Esophagus mucosa (tissue), 1 donor: ENCODE data around the gene CD1C. TPM values are rescaled to one million over a fixed set of nuclear protein-coding genes. Genes with fewer than 3 reads are reported as not detected.
"Not testable (repeated sequence)": the region's sequence is repeated elsewhere in the genome, so short reads cannot be mapped to it uniquely, and the experiment has no call there.

Experiments used
- ATAC-seq: fragments of 200-7000 bp; cut with Tn5 transposase; one replicate; pipeline ENCODE4 v1.9.1; 2020
- total RNA-seq: library from RNA; stranded (reverse); gene quantifications from one replicate; pipeline ENCODE4 v1.2.4, GENCODE V29; 2023
- donor health status: DM: yes; HTN: yes; CAD: no.

Gene CD1C
- 0.32 TPM for total RNA-seq

- no peak for ATAC-seq
These were observed at the start of gene CD1C for GRCh38 chr1:158289811-158290210. Gene CD1C, plus strand, starts transcription at chr1:158289923. Its CDS starts 142 bp downstream, at chr1:158290065.

DNA sequence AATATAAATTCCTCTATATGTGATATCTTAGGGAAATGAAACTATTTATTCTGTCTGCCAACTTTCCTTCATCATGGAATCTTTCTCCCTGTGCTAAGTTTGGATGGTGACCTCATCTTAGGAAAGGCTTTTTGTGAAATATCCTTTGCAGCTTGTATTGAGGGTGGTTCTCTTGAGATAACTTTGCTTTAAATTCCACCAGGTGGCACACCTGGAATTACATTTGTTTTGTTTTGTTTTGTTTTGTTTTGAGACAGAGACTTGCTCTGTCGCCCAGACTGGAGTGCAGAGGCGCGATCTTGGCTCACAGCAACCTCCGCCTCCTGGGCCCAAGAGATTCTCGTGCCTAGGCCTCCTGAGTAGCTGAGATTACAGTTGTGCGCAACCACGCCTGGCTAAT lies 43.1 kb upstream of the CD1C start:
- no peak for ATAC-seq

DNA sequence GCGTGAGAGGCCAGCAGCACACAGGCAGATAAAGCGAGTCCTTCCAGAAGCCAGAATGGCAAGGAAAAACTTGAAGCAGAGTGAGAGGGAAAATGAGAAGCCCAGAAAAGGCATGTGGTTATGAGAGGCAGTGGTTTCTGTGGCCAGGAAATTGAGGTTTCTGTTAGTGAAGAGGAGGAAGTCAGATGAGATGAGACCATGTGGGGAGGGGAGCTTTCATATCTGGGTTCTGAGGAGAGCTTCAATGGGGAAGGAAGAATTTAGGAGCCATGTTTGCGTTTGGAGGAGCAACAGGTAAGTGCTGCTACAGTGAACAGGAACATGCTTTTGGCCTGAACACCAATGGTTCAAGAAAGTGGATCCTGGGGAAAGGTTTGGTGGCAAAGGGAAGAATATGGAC lies 41.6 kb upstream of the CD1C start:
- no peak for ATAC-seq

GRCh38 chr1:158248771-158249170 lies 41.0 kb upstream of the CD1C start:
- ATAC-seq, result no peak

DNA sequence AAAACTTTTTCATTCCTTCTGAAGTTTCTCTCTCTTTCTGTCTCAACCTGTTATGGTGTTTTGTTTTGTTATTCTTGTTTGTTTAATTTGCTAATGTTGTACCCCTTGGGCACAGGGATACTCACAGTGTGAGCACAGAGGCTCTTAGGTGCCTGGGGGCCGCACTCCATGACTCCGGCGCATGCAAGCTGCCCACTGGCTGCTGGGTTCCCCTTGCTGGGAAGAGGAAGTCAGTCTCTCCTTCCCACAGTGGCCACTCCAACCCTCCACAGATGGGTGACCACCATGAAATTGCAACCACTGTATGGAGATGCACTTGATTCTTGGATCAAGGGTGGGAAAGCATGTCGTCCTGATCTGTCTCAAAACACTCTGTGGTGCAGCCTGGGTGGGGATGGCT lies 40.1 kb upstream of the CD1C start:
- no peak for ATAC-seq

DNA sequence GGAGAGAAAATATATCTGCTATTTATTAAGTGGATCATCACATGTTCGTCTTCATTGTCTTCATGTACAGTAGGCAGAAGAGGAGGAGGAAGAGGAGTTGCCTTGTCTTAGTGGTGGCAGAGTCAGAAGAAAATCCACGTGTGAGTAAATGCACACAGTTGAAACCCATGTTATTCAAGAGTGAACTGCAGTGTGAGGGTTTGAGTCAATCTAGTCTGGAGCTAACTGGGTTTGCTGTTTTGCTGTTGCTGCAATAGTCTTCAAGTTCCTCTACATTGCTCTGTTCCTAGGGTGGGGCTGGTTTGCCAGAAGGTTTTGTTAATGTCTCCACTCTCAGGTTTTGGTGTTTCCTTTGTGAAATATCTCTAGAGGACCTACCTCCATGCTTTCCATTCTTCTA lies 38.6 kb upstream of the CD1C start:
- ATAC-seq, result no peak

GRCh38 chr1:158255656-158256055 lies 34.1 kb upstream of the CD1C start:
- ATAC-seq, result no peak

DNA sequence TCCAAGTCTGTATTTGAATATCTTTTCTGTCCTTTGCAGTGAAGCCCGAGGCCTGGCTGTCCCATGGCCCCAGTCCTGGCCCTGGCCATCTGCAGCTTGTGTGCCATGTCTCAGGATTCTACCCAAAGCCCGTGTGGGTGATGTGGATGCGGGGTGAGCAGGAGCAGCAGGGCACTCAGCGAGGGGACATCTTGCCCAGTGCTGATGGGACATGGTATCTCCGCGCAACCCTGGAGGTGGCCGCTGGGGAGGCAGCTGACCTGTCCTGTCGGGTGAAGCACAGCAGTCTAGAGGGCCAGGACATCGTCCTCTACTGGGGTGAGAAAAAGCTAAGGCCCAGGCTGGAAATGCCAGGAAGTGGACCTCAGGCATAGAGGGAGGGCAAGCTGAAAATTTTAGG lies 33.0 kb upstream of the CD1C start:
- not testable (repeated sequence) for ATAC-seq

DNA sequence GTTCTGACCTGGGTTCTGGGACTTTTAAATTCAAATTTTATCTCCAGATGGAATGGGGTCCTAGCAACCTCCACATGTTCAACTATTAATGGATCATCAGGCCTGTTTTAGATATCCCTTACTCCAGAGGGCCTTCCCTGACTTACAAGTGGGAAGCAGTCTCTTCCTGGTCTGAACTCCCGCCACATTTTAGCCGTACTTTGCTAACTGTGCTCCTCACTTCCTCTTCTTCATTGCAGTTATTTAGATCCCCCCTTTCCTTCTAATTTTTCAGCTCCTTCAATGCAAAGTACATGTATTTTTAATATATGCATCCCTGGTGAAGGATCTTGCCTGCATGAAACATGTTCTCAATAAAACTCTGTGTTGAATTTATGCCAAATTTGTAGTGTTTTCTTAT lies 31.8 kb upstream of the CD1C start:
- ATAC-seq, result no peak

GRCh38 chr1:158259117-158259516 lies 30.6 kb upstream of the CD1C start:
- ATAC-seq, result no peak

GRCh38 chr1:158272681-158273080 lies 17.0 kb upstream of the CD1C start:
- ATAC-seq, result no peak

DNA sequence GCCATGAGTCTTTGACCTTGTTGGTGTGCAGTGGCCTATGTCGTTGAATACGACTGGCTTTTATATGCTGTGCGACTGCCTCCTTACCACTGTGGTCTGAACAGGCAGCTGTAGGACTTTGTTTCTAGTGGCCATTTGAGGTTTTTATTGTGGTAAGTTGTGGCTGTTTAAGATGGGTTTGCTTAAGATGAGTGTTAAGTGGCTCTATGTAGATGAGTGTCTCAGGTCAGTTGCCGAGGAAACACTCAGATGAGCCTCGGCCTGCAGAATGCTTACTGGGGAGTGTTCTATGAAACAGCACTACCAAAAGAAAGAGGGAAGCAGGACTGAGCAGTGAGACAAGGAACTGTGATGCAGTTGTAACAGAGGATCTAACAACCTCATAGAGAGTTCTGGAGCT lies 14.9 kb upstream of the CD1C start:
- ATAC-seq, result no peak

DNA sequence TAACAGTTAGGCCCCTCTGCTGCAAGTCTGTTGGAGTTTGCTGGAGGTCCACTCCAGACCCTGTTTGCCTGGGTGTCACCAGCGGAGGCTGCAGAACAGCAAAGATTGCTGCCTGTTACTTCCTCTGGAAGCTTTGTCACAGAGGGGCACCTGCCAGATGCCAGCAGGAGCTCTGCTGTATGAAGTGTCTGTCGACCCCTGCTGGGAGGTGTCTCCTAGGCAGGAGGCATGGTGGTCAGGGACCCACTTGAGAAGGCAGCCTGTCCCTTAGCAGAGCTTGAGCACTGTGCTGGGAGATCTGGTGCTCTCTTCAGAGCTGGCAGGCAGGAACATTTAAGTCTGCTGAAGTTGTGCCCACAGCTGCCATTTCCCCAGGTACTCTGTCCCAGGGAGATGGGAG lies 7.3 kb upstream of the CD1C start:
- ATAC-seq, result not testable (repeated sequence)

GRCh38 chr1:158283965-158284364 lies 5.8 kb upstream of the CD1C start:
- ATAC-seq, result no peak

DNA sequence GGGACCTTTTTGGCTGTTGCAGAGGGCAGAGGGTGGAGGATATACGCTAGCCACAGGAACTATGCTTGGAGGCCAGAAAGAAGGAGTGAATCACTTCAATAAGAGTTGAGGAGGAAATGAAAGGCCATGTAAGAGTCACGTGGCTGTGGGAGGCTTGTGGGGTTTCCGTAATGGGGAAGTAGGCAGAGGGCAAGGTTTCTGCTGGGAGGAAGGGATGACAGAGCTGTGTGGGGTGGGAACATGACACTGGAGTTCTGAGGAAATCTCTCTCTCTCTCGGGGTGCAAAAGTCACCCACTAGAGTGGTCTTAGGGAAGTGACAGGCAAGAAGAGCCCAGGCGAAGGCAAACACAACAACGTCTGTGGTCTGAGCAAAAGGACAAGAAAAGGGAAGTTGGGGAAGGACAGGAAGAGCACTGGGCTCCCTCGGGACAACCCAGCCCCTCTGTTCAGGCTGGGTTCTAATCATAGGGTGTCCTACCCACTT lies 3.9 kb upstream of the CD1C start:
- ATAC-seq, result peak; percentile 57

DNA sequence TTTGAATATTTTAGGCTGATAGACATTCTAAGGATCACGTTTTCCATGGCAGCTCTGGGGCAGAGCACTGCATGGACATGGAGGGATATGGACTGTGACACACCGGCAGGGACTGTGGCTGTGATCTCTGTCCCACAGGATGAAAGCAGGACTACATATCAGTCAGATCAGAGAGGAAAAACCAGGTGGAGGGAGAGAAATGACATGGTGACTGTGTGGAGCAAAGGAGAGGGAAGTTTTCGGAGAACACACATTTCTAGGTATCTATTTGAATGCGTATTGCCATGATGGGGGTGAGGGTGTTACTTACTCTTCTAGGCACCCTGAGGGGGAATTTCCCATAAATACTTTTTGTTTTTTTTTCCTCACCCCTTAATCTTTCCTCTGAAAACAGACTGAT lies 3.2 kb upstream of the CD1C start:
- no peak for ATAC-seq

DNA sequence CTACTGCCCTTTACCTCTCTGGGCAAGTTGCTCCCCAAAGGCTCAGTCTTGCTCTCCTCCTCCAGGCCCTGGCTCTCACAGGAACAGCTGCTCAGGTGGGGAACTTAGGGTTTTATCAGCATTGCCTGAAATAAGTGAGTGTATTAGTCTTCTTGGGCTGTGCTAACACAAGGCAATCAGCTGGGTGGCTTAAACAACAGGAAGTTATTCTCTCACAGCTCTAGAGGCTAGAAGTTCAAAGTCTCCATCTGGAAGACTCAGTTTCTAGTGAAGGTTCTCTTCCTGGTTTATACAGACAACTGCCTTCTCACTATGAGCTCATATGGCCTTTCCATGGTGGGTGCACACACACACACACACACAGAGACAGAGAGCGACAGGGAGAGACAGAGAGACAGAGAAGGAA lies 2.8 kb upstream of the CD1C start:
- no peak for ATAC-seq

- no peak for ATAC-seq
These were observed 660 bp downstream of the CD1C start for GRCh38 chr1:158290321-158290844.

DNA sequence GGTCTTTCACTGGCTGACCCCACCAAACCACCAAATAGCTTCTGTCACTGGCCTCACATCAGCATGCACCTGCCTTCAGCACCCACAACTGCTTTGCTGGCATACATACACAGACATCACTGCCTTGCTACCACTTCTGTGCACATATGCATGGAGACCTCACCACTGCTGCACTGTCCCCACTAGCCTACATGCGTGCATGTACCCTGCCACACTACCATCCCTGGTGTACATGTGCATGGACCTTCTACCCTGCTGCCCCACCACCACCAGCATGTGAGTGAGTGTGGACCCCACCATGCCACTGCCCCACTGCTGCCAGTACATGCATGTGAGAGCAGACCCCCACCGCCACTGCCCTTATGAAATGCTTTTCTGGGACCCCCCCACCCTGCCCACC lies 6.1 kb downstream of the CD1C start:
- no peak for ATAC-seq

DNA sequence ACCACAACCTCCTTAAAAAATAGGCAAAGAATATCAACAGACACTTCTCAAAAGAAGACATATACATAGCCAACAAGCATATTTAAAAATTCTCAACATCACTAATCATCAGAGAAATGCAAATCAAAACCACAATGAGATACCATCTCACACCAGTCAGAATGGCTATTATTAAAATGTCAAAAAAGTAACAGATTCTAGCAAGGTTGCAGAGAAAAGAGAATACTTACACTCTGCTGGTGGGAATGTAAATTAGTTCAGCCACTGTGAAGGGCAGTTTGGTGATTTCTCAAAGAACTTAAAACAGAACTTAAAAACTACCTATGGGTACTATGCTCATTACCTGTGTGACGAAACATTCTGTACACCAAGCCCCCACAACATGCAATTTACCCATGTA lies 20.9 kb downstream of the CD1C start:
- no peak for ATAC-seq

- no peak for ATAC-seq
These were observed 21.3 kb downstream of the CD1C start for GRCh38 chr1:158311066-158311465.

DNA sequence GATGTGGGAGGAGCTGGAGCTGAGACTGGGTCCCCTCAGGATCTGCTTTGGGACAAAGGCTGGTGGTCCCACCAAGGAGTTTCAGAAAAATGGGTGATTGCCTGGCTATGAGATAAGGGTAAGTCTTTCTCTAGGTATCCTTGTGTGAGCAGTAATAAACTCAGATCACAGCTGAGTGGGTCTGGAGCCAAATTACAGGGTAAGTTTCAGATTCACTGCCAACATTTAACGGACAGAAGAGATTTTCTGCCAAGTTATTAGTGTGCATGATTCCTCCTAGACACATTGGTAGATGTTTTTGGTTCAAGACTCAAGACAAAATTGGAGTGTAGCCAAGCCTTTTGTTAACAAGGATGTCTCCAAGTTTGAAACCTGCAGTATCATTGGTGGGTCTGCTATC lies 34.1 kb downstream of the CD1C start:
- ATAC-seq, result no peak

DNA sequence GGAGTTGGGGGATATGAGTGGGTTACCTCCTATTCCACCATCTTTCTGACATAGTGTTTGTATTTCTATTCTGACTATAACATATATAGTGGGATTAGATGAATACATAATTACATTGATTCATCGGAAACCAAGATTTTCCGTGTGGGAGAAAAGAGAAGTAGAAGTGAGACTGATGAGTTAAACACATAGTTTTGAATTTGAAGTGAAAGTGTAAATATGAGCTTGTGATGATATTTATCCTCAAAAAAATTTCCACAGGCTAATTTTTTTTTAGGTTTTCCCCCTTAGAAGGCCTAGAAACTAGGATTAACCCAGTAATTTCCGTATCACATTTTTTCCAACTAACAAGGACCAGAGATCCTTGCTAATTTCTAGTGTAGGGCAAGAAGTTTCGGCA lies 34.7 kb downstream of the CD1C start:
- ATAC-seq, result no peak

DNA sequence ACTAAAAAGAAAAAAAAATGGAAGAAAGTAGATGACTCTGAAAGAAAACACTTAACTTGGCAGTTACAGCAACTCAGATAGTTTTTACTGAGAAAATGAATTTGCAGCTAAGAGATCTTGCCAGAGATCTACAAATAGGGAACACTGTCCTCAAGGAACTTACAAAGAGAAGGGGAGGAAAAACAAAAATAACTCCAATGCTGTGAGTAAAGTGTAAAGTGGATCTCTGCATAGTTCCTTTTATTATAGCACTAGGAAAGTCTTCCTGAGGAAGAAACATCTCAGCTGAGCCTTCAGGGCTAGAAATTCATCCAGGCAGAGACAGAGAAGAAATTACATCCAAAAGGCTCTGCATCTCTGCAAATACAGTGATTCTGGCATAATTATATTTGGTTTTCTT lies 37.8 kb downstream of the CD1C start:
- no peak for ATAC-seq

- no peak for ATAC-seq
These were observed 38.7 kb downstream of the CD1C start for GRCh38 chr1:158328426-158328825.

GRCh38 chr1:158329300-158329699 lies 39.6 kb downstream of the CD1C start:
- no peak for ATAC-seq
